HG03565 (cell line): ENCODE data around the gene EFNA5.
"Not testable (repeated sequence)": the region's sequence is repeated elsewhere in the genome, so short reads cannot be mapped to it uniquely, and the experiment has no call there.

ENCODE experiments used
- ATAC-seq: cut with Tn5 transposase; IDR thresholded peaks from one replicate; pipeline ENCODE4 v1.9.1; 2021; ENCODE audit warnings: mild to moderate bottlenecking, moderate library complexity; ENCODE audit not compliant: unreplicated experiment

Gene EFNA5

GRCh38 chr5:107500840-107501239, 169.9 kb downstream of the EFNA5 start:
- no peak for ATAC-seq

- no peak for ATAC-seq
These were observed 170.4 kb downstream of the EFNA5 start for GRCh38 chr5:107500347-107500746.

- no peak for ATAC-seq
These were observed 171.0 kb downstream of the EFNA5 start for GRCh38 chr5:107499776-107500175.

GRCh38 chr5:107499237-107499636, 171.5 kb downstream of the EFNA5 start:
- no peak for ATAC-seq

- ATAC-seq, result no peak
These were observed 174.3 kb downstream of the EFNA5 start for GRCh38 chr5:107496466-107496865.

- ATAC-seq, result not testable (repeated sequence)
These were observed 176.6 kb downstream of the EFNA5 start for GRCh38 chr5:107494129-107494528.

GRCh38 chr5:107487056-107487542, 183.6 kb downstream of the EFNA5 start:
- ATAC-seq, result no peak

GRCh38 chr5:107486489-107486888, 184.2 kb downstream of the EFNA5 start:
- peak; percentile 91 for ATAC-seq

- ATAC-seq, result peak; percentile 47
These were observed 185.6 kb downstream of the EFNA5 start for GRCh38 chr5:107485184-107485583.

- no peak for ATAC-seq
These were observed 186.5 kb downstream of the EFNA5 start for GRCh38 chr5:107484281-107484680.

GRCh38 chr5:107483231-107484024, 187.3 kb downstream of the EFNA5 start:
- no peak for ATAC-seq

- no peak for ATAC-seq
These were observed 192.6 kb downstream of the EFNA5 start for GRCh38 chr5:107478068-107478641.

GRCh38 chr5:107477492-107477891, 193.2 kb downstream of the EFNA5 start:
- no peak for ATAC-seq

- peak; percentile 91 for ATAC-seq
These were observed 194.0 kb downstream of the EFNA5 start for GRCh38 chr5:107476783-107477182.

GRCh38 chr5:107474716-107475489, 195.8 kb downstream of the EFNA5 start:
- peak; percentile 36 for ATAC-seq

- no peak for ATAC-seq
These were observed 196.4 kb downstream of the EFNA5 start for GRCh38 chr5:107474361-107474715.

GRCh38 chr5:107472620-107473064, 198.1 kb downstream of the EFNA5 start:
- ATAC-seq, result no peak

- ATAC-seq, result no peak
These were observed 200.5 kb downstream of the EFNA5 start for GRCh38 chr5:107470295-107470582.

- ATAC-seq, result no peak
These were observed 201.0 kb downstream of the EFNA5 start for GRCh38 chr5:107469485-107470294.

- no peak for ATAC-seq
These were observed 201.7 kb downstream of the EFNA5 start for GRCh38 chr5:107469064-107469463.

- no peak for ATAC-seq
These were observed 202.5 kb downstream of the EFNA5 start for GRCh38 chr5:107468276-107468675.
